Islet of Langerhans (tissue), 1 donor: ENCODE measurements around the gene SSR4.

Experiments used
- FAIRE-seq: peaks from one replicate; lab custom pipeline; 2011; peaks lifted over from hg19 to GRCh38; lab: Jason Lieb, UNC

Gene SSR4

GRCh38 chrX:153830640-153831428 is 36.4 kb downstream of the SSR4 start:
- FAIRE-seq = no peak

DNA sequence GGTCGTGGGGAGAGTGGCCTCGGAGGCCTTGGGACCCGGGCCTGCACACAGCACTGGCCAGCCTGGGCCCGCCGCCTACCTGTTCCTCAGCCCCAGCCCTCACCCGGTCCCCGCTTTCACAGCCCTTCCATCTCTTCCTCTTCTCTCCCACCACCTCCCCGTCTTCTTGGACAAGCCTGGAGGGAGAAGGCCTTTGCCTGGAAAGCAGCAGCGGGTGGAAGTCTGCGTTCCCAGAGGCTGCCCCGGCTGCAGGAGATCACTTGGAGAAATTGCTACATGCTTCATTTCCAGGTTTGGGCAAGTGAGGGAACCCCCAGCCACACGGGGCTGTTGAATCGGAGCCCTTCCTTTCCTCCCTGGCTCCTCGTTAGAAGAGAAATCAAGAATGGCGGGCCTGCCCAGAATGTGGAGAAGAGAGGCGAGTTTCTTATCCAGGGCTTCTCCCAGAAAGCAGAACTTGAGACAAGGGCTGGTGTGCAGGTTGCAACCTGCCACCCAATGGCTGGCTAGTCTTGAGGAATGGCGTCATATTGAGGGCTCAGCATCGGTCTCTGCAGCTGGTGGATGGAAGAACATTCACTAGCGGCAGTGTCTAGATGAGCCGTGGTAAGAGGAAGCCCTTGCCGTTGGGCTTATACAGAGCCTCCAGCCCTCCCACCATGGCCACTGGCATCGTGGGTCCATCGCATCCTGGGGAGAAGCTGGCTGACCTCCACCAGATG is 37.1 kb downstream of the SSR4 start:
- FAIRE-seq = no peak

GRCh38 chrX:153832728-153833127 is 38.3 kb downstream of the SSR4 start:
- no peak for FAIRE-seq

DNA sequence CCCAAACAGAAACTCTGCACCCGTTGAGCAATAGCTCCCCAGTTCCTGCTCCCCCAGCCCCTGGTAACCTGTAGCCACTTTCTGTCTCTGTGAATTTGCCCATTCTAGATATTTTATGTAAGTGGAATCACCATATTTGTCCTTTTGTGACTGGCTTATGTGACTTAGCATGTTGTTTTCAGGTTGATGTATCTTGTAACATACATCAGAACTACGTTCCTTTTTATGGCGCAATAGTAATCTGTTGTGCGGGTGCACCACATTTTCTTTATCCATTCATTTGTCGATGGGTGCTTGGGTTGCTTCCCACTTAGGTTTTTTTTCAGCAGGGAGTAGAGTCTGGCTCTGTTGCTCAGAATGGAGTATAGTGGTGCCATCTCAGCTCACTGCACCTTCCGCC is 42.5 kb downstream of the SSR4 start:
- no peak for FAIRE-seq

- FAIRE-seq = no peak
Observed at GRCh38 chrX:153844509-153845082, 50.1 kb downstream of the SSR4 start.

- no peak for FAIRE-seq
Observed at GRCh38 chrX:153845195-153845594, 50.7 kb downstream of the SSR4 start.

DNA sequence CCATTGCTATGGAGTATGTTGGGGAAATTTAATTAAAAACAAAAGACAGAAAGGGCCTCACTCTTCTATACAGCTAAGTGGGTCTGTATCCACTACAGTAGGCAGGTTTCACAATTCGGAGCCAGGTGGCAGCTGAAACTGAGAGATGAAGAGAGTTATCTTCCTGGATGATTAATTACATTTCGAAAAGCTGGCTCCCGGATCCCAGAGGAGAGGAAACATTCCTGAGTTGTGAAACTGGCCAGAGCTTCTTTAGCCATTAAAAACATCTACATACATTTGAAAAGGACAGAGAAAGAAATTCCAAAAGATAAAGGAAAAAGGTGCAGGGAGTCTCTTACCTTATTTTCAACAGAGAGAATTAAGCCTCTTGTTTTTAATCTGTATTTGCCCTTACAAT is 51.4 kb downstream of the SSR4 start:
- FAIRE-seq = no peak
